ENCODE results near the gene SLC2A9.

- TF ChIP-seq POLR2A (IDR thresholded peaks at IDR 0.05; ENCODE audit: low read length) (no peak), GATA1 (IDR thresholded peaks at IDR 0.05; ENCODE audit: low read depth, low read length) (no peak)
Observed at GRCh38 chr4:9984621-9985020, 36.7 kb downstream of the SLC2A9 start.

Measured in erythroblast (primary cell).